ENCODE measurements around the gene PRKN. TPM values are rescaled to one million over a fixed set of nuclear protein-coding genes. Genes with fewer than 3 reads are reported as not detected.

PRKN gene
- polyA plus RNA-seq, 1 donor from 2014 or later, result 1.2 TPM

DNA sequence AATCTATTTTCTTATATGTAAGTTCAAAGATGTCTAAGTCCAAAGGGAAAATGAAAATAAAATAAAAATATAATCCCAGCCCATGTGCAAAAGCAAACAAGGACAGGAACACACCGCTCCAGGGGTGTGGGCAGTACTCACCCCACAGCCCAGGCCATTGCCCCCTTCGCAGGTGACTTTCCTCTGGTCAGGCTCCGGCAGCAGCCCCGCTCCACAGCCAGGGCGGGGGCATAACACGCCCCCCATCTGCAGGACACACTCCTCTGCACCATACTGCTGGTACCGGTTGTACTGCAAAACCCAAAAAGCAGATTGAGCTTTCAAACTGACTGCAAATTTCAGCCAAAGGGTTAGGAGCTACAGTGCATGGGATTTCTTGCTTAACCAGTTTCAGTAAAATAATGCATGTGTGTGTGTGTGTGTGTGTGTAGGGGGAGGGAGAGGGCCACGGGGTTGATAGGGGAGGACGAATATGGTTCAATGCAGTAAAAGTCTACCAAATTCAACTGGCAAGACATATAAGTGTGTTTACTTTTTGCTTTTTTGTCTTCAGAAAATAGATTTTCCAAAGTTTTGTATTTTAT, 1178.8 kb downstream of the PRKN start:
- Histone ChIP-seq H3K4me3 (ENCODE audit: low read length) (no peak overlapping the region), H3K9me3 (ENCODE audit: low read length) (no peaks in the 10 kb centered on the region), H3K9ac (ENCODE audit: low read length) (no peak overlapping the region), H3K27ac (ENCODE audit: low read length) (no peak overlapping the region), H3F3A (ENCODE audit: insufficient read depth, low read length, poor library complexity, severe bottlenecking) (no peaks in the 10 kb centered on the region), H3K9me2 (ENCODE audit: insufficient read depth, low read length) (no peaks in the 10 kb centered on the region), H4K20me1 (ENCODE audit: insufficient read depth) (no peaks in the 10 kb centered on the region), H3K36me3 (ENCODE audit: insufficient read depth, low read length) (no peaks in the 10 kb centered on the region), H3K27me3 (ENCODE audit: insufficient read depth, low read depth, low read length) (no peaks in the 10 kb centered on the region), H3K4me2 (ENCODE audit: low read length) (no peak overlapping the region), H2AFZ (ENCODE audit: low read depth, low read length) (no peak overlapping the region), H3K79me2 (replicated peaks; ENCODE audit: insufficient read depth, low read length) (no peaks in the 10 kb centered on the region)
- no peak for TF ChIP-seq SMC3 (conservative IDR thresholded peaks at IDR 0.05; ENCODE audit: poor library complexity)
- no peak for TF ChIP-seq POLR2AphosphoS5 (IDR thresholded peaks at IDR 0.05)
- TF ChIP-seq EZH2 (IDR thresholded peaks at IDR 0.05; ENCODE audit: borderline replicate concordance, insufficient read depth, low read length, poor library complexity, severe bottlenecking), result no peak
- TF ChIP-seq, protein P1, sequence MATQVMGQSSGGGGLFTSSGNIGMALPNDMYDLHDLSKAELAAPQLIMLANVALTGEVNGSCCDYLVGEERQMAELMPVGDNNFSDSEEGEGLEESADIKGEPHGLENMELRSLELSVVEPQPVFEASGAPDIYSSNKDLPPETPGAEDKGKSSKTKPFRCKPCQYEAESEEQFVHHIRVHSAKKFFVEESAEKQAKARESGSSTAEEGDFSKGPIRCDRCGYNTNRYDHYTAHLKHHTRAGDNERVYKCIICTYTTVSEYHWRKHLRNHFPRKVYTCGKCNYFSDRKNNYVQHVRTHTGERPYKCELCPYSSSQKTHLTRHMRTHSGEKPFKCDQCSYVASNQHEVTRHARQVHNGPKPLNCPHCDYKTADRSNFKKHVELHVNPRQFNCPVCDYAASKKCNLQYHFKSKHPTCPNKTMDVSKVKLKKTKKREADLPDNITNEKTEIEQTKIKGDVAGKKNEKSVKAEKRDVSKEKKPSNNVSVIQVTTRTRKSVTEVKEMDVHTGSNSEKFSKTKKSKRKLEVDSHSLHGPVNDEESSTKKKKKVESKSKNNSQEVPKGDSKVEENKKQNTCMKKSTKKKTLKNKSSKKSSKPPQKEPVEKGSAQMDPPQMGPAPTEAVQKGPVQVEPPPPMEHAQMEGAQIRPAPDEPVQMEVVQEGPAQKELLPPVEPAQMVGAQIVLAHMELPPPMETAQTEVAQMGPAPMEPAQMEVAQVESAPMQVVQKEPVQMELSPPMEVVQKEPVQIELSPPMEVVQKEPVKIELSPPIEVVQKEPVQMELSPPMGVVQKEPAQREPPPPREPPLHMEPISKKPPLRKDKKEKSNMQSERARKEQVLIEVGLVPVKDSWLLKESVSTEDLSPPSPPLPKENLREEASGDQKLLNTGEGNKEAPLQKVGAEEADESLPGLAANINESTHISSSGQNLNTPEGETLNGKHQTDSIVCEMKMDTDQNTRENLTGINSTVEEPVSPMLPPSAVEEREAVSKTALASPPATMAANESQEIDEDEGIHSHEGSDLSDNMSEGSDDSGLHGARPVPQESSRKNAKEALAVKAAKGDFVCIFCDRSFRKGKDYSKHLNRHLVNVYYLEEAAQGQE (IDR thresholded peaks at IDR 0.05; ENCODE audit: borderline replicate concordance), result no peak
- TF ChIP-seq MXI1 (conservative IDR thresholded peaks at IDR 0.05; ENCODE audit: poor library complexity, severe bottlenecking), result no peak
- TF ChIP-seq EP300 (conservative IDR thresholded peaks at IDR 0.05; ENCODE audit: poor library complexity, severe bottlenecking), result no peak
- TF ChIP-seq TAF1 (IDR thresholded peaks at IDR 0.05; ENCODE audit: low read depth), result no peak
- no peak for TF ChIP-seq RAD21 (conservative IDR thresholded peaks at IDR 0.05)
- TF ChIP-seq, protein P2, sequence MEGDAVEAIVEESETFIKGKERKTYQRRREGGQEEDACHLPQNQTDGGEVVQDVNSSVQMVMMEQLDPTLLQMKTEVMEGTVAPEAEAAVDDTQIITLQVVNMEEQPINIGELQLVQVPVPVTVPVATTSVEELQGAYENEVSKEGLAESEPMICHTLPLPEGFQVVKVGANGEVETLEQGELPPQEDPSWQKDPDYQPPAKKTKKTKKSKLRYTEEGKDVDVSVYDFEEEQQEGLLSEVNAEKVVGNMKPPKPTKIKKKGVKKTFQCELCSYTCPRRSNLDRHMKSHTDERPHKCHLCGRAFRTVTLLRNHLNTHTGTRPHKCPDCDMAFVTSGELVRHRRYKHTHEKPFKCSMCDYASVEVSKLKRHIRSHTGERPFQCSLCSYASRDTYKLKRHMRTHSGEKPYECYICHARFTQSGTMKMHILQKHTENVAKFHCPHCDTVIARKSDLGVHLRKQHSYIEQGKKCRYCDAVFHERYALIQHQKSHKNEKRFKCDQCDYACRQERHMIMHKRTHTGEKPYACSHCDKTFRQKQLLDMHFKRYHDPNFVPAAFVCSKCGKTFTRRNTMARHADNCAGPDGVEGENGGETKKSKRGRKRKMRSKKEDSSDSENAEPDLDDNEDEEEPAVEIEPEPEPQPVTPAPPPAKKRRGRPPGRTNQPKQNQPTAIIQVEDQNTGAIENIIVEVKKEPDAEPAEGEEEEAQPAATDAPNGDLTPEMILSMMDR (IDR thresholded peaks at IDR 0.05; ENCODE audit: poor library complexity, severe bottlenecking), result no peak

DNA sequence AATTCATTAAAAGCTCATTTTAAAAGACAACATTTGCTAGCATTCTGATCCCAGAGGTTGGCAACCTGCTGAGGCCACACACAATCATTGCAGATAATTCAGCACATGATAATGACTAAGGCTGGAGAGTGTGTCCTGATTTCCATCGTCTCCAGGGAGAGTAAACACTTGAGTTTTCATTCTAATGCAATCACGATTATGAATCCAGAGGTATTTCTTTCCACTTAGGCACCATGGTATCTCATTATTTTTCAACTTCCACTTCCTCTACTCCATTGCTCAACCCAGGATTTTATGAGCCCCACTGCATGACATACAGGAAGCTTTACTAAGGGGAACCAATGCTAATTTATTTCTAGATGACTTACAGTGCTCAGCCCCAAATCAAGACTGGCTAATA, 1179.9 kb downstream of the PRKN start:
- Histone ChIP-seq H3K79me2 (replicated peaks; ENCODE audit: insufficient read depth, low read length) (no peaks in the 10 kb centered on the region), H3K9me2 (ENCODE audit: insufficient read depth, low read length) (no peaks in the 10 kb centered on the region), H3K27me3 (ENCODE audit: insufficient read depth, low read depth, low read length) (no peaks in the 10 kb centered on the region), H3F3A (ENCODE audit: insufficient read depth, low read length, poor library complexity, severe bottlenecking) (no peaks in the 10 kb centered on the region), H3K4me3 (ENCODE audit: low read length) (no peak overlapping the region), H3K9ac (ENCODE audit: low read length) (no peak overlapping the region), H3K4me2 (ENCODE audit: low read length) (no peak overlapping the region), H2AFZ (ENCODE audit: low read depth, low read length) (no peak overlapping the region), H3K27ac (ENCODE audit: low read length) (no peak overlapping the region), H3K9me3 (ENCODE audit: low read length) (no peaks in the 10 kb centered on the region), H4K20me1 (ENCODE audit: insufficient read depth) (no peaks in the 10 kb centered on the region), H3K36me3 (ENCODE audit: insufficient read depth, low read length) (no peaks in the 10 kb centered on the region)
- TF ChIP-seq RAD21 (conservative IDR thresholded peaks at IDR 0.05), result no peak
- no peak for TF ChIP-seq POLR2AphosphoS5 (IDR thresholded peaks at IDR 0.05)
- no peak for TF ChIP-seq TAF1 (IDR thresholded peaks at IDR 0.05; ENCODE audit: low read depth)
- no peak for TF ChIP-seq SMC3 (conservative IDR thresholded peaks at IDR 0.05; ENCODE audit: poor library complexity)
- no peak for TF ChIP-seq MXI1 (conservative IDR thresholded peaks at IDR 0.05; ENCODE audit: poor library complexity, severe bottlenecking)
- TF ChIP-seq EZH2 (IDR thresholded peaks at IDR 0.05; ENCODE audit: borderline replicate concordance, insufficient read depth, low read length, poor library complexity, severe bottlenecking), result no peak
- TF ChIP-seq, protein P1 (IDR thresholded peaks at IDR 0.05; ENCODE audit: borderline replicate concordance), result no peak
- TF ChIP-seq, protein P2 (IDR thresholded peaks at IDR 0.05; ENCODE audit: poor library complexity, severe bottlenecking), result no peak
- TF ChIP-seq EP300 (conservative IDR thresholded peaks at IDR 0.05; ENCODE audit: poor library complexity, severe bottlenecking), result no peak

Data from neural cell (in vitro differentiated cells).